HG03354 (cell line): Measurements from ENCODE around the gene ITGA6.
"Not testable (repeated sequence)": the region's sequence is repeated elsewhere in the genome, so short reads cannot be mapped to it uniquely, and the experiment has no call there.

Source experiments
- ATAC-seq: cut with Tn5 transposase; IDR thresholded peaks from one replicate; pipeline ENCODE4 v1.9.1; 2021; ENCODE audit warnings: mild to moderate bottlenecking; ENCODE audit not compliant: unreplicated experiment, poor library complexity, severe bottlenecking

ITGA6 gene

DNA sequence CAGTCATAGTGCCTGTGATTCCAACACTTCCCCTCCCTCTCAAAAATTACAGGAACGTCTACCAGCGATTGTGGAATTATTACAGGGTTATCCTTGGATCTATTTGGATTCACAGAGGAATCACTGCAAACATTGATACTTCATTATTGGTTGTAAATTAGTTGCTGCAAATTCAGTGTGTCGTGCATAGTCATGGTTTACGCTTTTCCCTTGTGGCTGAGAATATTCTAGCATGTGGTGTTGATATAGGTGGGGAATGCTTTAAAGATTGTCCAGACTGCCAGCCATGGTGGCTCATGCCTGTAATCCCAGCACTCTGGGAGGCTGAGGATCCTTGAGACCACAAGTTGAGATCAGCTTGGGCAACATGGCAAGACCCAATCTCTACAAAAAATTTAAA, 79.8 kb downstream of the ITGA6 start:
- ATAC-seq: no peak

DNA sequence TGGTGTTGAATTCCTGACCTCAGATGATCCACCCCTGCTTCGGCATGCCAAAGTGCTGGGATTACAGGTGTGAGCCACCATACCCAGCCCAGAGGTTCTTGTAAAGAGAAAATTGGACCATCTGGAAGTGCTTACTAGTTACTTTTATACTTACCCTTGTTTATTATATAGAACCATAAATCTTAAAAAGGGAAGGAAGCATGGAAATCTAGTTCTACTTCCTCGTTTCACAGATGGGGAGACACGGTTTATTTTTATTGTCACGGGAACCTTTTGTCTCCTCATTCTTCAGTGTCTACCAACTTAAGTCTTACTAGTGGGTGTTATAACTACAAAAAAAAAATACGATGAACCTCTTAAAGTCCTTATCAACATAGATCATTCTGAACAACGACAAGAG, 82.7 kb downstream of the ITGA6 start:
- no peak for ATAC-seq

DNA sequence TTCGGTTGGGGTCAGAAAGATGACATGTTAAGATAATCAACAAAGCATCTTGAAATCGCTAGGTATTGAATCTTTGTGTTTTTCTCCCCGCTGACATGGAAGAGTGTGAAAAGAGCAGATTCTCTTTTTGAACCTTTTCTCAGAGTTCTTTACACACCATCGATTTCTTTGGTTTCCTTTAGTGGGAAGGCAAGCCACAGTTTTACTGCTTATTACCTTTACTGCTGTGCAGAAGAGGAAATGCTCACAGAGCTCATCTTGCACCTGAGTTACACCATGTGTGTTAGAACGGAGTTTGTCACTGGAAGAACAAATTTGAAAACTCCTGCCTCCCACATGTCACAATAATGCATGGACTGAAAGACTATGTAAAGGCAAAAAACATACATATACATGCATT, 83.2 kb downstream of the ITGA6 start:
- no peak for ATAC-seq

DNA sequence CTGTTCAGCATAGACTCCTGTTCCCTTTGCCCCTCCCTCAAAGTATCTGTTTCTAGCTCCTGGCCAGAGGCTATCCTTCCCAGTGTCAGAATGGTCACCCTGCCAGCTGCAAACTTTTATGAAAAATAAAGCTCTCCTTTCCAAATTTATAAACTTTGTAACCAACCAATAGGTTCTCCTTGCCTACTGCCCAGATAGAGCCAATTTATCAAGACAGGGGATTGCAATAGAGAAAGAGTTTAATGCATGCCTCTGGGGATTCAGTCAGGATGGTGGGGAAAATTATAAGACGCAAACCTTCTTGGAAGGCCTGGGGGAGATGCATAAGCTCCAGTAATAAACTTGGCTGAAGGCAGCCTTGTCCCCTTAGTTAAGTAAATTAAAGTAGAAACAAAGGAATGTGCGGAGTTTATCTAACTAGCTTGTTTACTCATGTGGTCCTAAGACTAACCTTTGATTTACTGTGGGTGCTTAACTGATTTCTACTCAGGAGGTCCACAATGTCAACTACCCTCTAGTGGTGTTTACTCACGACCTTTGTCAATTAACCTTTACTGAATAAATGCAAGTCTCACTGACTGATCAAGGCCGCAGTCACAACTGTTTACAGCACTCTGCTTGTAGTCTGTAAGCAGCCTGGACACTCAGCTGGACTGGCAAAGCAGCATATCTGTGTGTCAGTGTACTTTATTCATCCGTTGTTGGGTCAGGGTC, 85.6 kb downstream of the ITGA6 start:
- ATAC-seq: no peak

DNA sequence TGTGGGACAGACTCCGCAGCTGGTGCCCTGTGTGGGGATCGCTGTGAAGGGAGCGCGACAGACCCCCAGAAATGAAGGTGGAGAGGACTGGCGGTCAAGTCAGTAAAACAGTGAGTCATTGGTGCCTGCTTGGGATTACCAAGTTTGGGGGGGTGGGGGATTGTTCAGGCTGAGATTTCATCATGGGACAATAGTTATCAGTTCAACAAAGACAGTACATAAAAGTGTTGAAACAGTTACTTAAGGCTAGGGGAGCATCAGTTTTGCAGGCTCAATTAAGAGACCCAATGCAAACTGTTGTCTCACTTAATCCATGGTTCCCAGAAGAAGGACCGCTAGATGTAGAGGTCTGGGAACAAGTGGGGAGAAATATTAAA, 86.1 kb downstream of the ITGA6 start:
- no peak for ATAC-seq

DNA sequence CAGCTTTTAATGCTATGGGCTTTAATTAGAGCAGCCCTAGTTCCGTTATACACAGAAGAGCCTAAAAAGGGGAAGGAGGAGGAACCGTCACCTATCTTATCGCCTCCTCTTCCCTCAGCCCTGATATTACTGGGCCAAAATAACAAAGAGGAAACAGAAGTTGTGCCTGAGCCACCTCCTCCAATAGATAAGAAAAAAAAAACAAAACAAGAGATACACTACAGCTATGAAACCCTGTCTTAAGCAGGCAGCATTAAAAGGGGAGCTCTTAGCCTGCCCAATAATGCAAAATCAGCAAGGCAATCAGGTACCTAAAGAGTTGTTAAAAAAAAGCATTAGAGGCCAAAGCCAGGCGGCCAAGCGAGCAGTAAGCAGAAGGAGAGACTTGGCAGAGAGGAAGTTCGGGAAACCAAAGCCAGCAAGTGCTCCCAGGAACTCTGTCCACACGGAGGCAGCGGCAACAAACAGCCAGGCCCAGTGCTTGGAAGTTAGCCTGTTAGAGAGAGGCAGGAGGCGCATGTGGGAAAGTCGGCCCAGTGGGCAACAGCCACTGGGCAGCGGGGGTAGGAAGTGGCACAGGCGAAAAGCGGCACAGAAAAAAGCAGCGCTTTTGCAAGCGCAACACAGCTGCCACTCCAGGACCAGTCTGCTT, 86.7 kb downstream of the ITGA6 start:
- ATAC-seq: no peak

DNA sequence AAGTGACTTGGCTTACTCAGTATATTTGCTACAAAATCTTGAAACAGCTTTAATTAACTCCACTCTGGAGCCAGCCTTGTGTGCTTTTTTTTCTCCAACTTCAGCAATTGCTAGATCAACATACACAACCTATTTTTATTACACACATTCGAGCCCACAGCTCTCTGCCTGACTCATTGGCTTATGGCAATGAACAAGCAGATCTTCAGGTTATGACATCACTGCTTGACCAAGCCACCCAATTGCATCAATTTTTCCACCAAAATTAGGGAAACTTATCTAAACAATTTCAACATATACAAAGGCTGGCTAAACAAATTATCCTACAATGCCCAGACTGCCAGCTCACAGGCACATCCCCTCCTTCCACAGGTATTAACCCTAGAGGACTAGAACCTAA, 88.9 kb downstream of the ITGA6 start:
- ATAC-seq: no peak

DNA sequence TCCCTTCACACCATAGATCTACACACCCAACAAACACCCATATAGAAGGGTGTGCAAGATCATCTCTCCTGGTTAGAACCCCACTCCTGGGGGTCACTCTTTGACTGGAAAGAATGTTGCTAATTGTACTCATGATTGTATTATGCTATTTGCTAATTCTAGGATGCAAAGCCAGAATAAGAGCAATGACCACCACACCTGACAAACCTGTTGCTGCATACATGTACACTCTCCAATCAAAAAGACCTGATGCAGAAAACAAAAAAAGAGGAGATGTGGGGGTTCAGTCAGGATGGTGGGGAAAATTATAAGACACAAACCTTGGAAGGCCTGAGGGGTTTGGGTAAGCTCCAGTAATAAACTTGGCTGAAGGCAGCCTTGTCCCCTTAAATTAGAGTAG, 91.6 kb downstream of the ITGA6 start:
- ATAC-seq: no peak

DNA sequence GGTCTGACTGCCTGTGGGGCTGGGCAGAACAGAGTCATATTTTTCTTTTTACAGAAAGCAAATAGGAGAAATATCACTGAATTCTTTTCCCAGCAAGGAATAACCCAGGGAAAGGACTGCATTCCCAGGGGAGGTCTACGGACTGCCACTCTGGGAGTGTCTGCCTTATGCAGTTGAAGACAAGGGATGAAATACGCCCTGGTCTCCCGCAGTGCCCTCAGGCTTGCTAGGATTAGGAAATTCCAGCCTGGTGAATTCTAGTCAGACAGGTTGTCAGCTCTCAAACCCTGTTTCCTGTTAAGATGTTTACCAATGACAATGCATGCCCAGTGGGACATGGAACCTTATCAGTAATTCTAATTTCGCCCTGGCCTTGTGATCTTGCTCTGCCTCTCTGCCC, 98.2 kb downstream of the ITGA6 start:
- ATAC-seq: no peak

DNA sequence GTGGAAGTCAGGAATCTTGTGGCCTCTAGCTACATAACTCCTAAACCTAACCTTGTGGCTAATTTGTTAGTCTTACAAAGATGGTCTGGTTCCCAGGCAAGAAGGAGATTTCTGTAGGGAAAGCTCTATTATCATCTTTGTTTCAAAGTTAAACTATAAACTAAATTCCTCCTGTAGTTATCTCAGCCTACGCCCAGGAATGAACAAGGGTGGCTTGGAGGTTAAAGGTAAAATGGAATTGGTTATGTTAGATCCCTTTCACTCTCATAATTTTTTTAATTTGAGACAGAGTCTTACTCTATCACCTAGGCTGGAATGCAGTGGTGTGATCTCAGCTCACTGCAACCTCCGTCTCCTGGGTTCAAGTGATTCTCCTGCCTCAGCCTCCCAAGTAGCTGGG, 103.9 kb downstream of the ITGA6 start:
- ATAC-seq: no peak

DNA sequence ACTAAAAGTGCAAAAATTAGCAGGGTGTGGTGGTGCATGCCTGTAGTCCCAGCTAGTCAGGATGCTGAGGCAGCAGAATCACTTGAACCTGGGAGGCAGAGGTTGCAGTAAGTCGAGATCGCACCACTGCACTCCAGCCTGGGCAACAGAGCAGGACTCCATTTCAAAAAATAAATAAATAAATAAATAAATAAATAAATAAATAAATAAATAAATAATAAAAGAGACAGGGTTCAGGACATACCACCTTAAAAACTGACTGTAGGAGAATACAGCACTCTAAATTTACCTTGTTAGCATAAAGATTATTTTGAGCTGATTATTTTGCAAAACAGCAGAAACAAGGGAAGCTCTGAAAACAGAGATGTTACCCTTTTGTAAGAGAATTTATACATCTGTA, 105.1 kb downstream of the ITGA6 start:
- ATAC-seq: not testable (repeated sequence)

DNA sequence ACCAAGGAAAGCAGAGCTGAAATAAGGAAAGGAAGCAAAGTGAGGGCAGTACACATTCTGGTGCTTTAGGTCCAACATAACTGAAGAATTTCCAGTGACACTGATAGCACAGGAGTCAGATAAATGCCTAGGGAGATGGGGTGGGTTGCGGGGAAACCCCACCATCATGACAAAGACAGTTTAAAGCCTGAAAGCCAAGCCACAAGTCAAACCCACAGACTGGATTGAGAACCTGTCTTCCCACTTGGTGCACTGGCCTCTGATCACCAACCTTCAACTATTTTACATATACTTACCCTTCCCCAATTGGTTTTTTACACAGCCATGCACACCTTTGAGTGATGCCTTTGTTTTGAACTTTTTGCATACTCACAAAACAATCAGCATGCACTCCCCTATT, 106.3 kb downstream of the ITGA6 start:
- no peak for ATAC-seq

DNA sequence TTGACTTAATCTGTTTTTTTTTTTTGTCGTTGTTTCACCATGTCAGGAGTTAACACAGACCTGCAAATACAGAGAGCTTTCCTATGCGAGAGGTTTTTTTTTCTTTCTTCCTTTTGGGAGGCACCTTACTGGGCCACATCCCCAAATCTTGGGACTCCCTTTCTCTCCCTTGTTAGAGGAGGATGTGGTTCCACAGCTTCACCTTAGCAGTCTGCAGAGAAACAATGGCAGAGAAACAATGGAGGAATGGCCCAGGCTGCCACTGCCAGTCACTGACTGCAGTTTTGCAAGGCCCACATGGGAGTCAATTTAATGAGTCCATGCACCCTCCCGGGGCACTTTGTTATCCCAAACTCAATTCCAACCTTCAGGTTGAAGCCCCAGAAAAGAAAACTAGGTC, 107.7 kb downstream of the ITGA6 start:
- no peak for ATAC-seq

DNA sequence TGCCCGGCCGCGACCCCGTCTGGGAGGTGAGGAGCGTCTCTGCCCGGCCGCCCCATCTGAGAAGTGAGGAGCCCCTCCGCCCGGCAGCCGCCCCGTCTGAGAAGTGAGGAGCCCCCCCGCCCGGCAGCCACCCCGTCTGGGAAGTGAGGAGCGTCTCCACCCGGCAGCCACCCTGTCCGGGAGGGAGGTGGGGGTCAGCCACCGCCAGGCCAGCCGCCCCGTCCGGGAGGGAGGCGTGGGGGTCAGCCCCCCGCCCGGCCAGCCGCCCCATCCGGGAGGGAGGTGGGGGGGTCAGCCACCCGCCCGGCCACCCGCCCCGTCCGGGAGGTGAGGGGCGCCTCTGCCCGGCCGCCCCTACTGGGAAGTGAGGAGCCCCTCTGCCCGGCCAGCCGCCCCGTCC, 110.5 kb downstream of the ITGA6 start:
- ATAC-seq: not testable (repeated sequence)

DNA sequence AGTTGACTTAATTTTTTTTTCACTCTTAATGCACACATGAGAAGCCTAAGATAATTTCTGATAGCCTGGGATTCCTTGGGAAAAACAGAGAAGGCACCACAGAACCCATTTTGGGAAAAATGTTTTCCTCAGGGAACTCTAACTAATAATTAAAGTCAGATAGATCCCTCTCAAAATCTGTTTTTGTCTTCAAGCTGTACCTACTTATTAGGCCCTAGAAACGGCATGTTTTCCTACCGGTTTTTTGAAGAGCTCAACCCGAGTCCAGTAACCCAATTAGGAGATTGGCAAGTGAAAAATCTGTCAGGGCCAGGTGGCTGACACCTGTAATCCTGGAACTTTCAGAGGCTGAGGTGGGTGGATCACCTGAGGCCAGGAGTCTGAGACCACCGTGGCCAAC, 112.4 kb downstream of the ITGA6 start:
- no peak for ATAC-seq

DNA sequence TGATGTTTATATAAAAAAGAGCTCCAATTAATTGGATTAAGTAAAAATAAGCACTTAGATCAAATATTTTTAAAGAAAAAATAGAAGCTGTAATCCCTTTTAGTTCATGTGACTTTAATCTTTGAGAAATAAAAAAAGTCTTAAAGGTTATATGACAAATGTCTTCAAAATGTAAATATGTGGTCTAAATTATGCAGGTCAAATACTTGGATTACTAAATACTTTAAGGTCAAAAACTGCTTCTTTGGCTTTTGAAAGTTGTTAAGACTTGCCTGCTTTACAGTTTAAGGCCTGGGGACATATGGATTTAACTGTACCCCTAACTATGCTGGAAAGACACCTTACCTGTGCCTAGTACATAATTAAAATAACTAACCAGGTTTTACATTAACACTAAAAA, 113.0 kb downstream of the ITGA6 start:
- ATAC-seq: no peak

DNA sequence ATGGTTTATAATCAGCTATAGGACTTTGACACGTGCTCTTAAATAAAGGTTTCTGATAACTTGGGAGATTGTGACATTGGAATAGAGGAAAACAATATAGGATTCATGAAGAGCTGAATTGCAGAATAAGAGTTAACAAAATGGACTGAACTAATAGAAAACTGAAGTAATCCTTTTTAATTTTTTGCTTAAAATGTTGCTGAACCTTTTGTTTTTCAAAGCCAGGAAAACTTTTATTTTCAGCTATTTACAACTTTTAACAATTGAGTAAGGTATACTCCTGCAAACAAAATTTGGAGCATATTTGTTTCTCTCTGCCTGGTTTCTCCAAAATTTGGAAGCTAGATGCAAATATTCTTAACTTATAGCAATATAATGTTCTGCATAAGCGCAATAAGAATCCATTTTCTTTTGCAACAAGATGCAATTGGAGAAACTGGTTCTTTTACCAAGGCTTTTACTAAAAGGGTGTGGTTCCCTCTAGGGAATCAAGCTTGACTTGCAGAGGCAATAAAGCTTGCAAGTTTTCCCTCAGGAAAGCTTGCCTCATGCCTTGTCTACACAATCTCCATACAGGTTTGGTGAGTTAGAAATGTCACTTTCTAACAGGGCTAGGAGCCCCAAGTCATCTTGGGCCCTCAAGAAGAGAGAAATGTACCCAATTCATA, 118.2 kb downstream of the ITGA6 start:
- no peak for ATAC-seq

DNA sequence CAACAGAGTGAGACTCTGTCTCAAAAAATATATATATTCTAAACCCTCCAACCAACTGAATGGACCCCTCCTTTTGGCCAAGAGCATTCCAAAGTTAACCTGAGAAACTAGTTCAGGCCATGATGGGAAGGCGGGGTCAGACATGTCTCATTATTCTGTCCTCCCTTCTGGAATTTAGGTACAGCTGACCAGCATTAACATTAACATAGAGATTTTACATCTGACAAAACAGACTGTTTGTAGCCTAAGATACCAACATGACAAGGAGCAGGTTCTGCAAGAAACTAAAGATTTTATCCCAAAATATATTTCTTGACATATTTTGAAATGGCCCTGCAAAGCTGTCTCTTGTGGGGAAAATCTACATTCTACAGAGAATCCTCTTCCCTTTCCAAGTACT, 121.7 kb downstream of the ITGA6 start:
- no peak for ATAC-seq

DNA sequence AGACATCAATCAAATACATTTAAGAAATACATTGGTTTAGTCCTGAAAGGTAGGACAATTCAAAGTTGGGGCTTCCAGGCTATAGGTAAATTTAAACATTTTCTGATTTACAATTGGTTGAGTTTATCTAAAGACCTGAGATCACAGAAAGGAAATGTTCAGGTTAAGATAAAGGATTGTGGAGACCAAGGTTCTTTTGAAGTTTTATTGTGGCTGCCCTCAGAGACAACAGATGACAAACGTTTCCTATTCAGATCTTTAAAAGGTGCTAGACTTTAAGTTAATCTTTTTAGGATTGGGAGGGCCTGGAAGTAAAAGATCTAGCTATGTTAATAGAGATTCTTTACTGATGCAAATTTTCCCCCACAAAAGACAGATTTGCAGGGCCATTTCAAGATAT, 122.4 kb downstream of the ITGA6 start:
- ATAC-seq: not testable (repeated sequence)

DNA sequence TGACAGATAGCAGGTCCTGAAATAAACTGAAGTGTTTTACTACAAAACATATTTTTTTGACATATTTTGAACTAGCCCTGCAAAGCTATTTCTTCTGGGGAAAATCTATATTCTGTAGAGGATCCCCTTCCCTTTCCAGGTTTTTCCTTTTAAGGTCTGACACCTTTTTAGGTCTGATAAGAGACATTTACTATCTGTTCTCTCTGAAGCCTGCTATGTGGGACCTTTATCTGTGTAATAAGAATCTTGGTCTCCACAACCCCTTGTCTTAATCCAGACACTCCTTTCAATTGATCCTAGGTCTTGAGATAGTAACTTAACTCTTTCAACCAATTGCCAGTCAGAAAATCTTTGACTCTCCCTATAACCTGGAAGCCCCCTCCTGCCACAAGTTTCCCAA, 123.0 kb downstream of the ITGA6 start:
- no peak for ATAC-seq

DNA sequence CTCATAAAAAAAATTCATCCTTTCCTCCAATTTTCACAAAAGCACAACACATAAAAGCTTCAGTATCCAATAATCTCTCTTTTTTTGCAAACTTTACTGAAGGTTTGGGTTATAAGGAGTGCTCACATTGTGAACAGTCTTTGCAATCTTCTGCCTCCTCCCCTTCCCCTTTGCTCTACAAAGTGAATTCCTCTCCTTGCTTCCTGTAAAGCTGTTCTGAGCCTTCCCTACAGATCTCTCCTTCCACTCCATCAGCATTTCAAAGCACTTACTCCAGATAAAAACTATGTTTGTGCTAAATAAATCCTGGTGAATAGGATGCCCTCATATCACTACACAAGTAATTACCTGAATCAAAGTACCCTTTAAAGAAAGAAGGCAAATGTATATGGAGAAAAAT, 123.9 kb downstream of the ITGA6 start:
- no peak for ATAC-seq
